Stomach (tissue), 4 donors: Measurements from ENCODE around the gene SLC22A1.

Experiments used
- EP300 ChIP-seq: sonication (generic); formaldehyde crosslinking; IDR thresholded peaks from one replicate; pipeline ENCODE4 v1.6.1; 2017; ENCODE audit warnings: antibody characterized with exemption
- POLR2A ChIP-seq, 4 donors: fragments of 450-650 bp; IDR thresholded peaks; one replicate each; pipeline ENCODE4 v1.6.1; 2016; ENCODE audit warnings: antibody characterized with exemption in 4 of 4, control low read depth in 2 of 4, mild to moderate bottlenecking in 1 of 4, moderate library complexity in 1 of 4
- TF ChIP-seq, protein P1 (sequence below), 7 experiments: fragments of 450-650 bp in 4 of 7; fragments of 200-600 bp in 3 of 7; sonication (generic) in 3 of 7; IDR thresholded peaks; one replicate each; pipeline ENCODE4 v1.5.1; 2016 to 2019; ENCODE audit warnings: antibody characterized with exemption in 7 of 7, control low read depth in 2 of 7, mild to moderate bottlenecking in 1 of 7

DNA sequence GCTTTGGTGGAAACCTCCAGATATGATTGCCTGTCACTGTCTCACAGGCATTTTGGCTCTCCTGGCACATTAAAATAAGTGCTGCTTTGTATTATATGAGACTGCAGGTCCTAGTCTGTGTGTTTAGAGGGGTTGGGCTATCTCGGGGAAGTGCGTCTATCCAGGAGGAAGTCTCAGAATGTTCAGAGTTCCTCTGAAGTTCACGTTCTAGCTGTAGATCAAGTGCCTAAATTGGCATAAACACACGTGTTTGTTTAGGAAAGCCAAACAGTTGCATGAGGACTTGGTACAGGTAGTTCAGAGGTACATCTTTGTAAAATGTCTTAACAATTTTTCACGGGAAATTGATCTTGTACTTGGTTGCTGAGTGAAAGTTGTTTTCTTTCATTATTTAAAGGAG lies 36.4 kb upstream of the SLC22A1 start:
- TF ChIP-seq, protein P1, sequence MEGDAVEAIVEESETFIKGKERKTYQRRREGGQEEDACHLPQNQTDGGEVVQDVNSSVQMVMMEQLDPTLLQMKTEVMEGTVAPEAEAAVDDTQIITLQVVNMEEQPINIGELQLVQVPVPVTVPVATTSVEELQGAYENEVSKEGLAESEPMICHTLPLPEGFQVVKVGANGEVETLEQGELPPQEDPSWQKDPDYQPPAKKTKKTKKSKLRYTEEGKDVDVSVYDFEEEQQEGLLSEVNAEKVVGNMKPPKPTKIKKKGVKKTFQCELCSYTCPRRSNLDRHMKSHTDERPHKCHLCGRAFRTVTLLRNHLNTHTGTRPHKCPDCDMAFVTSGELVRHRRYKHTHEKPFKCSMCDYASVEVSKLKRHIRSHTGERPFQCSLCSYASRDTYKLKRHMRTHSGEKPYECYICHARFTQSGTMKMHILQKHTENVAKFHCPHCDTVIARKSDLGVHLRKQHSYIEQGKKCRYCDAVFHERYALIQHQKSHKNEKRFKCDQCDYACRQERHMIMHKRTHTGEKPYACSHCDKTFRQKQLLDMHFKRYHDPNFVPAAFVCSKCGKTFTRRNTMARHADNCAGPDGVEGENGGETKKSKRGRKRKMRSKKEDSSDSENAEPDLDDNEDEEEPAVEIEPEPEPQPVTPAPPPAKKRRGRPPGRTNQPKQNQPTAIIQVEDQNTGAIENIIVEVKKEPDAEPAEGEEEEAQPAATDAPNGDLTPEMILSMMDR (IDR thresholded peaks at IDR 0.05): no peak
- TF ChIP-seq EP300 (no peak), POLR2A (IDR thresholded peaks at IDR 0.05) (no peak)
